NOMO-1 (cell line): ENCODE data around the gene MMS22L.
"Not testable (repeated sequence)": the region's sequence is repeated elsewhere in the genome, so short reads cannot be mapped to it uniquely, and the experiment has no call there.

ENCODE experiments used
- DNase-seq, 2 experiments: peaks; one replicate each; lab custom pipeline; 2025; ENCODE audit not compliant: unreplicated experiment in 2 of 2; lab: John Stamatoyannopoulos, UW

The MMS22L gene

DNA sequence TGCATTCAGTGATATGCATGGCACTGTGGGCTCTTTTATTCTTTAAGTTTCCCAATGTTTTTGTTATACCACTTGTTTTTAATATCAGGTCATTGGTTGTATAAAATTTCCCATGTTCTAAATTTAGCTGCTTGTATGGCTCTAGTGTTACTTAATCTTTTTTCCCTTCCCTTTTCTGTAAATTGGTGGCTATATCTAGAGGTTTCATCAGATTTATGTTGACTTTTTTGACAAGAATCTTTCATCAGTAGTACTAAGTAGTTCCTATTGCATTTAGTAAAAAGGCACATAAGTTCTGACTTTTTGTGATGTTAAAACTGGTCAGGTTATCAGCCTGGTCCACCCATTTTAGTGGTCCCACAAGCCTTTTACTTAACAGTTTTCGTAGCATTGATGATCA is 51.1 kb downstream of the MMS22L start:
- DNase-seq, result peak; percentile 14 to 53

DNA sequence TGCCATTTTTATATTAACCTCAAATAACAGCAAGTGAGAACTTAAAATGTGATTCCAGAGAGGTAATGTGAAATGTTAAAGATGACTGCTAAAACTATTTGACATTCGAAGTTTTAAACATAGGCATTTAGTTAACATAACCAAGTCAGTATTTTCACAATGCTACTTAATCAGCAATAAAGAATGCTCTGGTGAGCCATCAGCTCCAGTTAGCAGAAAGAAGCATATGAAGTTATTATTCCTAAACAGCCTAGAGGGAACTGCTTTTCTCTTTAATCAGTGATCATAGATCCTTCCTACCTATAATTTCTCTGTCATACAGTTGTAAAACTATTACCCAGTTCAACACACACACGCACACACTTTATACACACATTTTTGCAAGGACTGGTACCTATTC is 60.1 kb downstream of the MMS22L start:
- no peak for DNase-seq

DNA sequence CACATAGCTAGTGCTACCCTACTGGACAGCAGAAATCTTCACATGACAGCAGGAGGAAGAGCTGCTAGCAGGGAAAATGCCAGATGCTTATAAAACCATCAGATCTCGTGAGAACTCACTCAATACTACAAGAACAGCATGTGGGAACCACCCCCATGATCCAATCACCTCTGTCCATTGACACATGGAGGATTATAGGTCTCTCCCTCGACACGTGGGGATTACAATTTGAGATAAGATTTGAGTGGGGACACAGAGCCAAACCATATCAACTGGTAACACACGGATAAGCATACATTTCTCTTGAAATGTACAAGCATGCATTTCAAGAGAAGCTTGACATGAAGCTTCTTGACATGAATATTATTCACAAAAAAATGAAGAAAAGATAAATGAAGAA is 64.1 kb downstream of the MMS22L start:
- DNase-seq, result no peak

DNA sequence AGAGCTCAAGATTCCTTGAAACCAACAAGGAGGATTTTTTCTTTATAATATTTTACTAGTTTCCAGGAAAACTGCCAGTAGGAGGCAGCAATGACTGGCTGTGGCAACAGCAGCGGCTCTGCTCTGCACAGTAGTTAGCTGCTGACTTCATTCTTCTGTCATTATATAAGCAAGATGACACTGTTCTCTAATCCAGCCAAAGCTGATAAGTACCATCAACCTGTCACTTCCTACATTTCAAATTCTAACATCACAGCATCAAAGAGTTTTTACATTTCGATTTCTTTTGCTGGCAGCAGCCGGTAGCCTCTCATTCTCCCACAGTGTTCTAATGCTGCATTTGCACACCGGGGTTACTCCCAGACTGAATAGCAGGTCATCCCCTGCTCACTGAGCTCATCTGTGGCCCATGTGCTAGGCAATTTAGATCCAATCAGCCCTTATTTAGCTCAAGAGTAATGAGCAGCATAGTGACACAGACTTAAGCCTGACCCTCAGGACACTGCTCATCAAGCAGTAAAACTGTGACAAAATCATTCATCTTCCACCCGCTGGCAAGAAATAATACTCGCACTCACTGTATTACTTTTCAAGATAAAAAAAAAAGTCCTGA is 67.8 kb downstream of the MMS22L start:
- DNase-seq, result peak; percentile 1 to 26

DNA sequence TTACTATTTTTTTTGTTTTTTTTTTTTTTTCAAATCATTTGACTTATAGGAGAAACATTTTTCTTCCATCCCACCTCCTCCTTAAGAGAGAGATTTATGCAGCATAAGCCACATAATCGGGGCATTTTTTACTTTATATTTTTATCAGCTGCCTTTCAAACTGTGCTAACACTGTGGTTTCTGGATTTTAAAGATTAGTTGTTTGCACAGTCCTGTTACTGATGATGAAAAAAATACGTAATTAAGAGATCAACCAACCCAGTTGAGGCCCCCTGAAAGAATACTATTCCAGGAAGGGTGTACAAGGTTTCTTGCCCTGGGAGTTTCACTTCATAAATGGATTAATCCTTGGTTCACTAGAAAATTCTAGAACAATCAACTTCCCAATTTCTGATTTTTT is 68.3 kb downstream of the MMS22L start:
- DNase-seq, result no peak

DNA sequence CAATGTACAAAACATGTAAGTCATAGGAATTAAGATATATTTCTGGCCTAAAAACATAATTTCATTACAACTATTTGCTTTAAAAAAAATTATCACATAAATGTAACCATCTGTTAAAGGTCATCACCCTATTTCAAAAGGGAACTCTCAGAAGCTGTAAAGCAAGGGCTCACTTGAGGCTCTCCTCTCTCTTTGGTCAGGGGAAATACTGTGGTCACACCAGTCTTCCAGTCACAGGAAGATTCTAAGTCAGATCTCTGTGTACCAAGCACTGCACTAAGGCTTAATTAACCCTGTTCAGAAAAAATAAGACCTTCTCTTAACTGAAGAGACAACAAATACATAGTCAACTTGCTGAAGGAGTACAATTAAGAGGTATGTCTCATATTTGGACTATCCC is 75.6 kb downstream of the MMS22L start:
- DNase-seq, result no peak

DNA sequence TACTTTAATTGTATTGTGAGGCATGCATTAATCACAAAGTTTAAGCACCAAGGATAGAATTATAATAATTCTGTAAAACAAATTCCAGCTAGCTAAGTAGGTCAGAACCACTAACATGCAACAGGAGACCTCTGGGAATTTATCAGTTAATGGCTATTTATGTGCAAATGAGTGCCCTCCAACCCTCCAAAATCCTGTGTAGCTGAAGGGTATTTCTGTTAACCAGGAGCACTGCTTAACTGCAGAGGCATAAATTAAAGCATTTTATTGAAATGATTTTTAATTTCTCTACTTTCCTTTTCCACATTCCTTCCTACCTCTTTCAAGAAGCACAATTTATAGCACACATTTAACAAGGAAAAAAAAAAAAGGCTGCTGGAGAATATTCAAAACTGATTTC is 77.0 kb downstream of the MMS22L start:
- no peak for DNase-seq

DNA sequence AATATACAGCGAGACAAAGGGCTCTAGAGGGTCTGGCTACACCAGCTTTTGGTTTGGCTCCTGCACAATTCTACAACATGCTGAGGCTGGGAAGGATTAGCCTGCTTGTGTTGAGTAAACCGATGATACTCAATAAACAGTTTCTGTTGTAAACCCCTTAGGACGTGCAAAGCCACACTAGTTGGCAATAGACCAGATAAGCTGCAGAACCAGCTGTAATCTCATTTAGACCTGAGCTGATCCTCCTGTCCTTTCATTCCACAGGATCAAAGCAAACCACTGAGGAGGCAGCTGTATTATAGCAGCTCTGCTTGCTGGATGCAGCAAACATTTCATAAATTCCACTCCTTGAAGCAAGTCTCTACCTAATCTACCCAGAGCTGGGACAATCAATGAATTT is 79.7 kb downstream of the MMS22L start:
- DNase-seq, result no peak

DNA sequence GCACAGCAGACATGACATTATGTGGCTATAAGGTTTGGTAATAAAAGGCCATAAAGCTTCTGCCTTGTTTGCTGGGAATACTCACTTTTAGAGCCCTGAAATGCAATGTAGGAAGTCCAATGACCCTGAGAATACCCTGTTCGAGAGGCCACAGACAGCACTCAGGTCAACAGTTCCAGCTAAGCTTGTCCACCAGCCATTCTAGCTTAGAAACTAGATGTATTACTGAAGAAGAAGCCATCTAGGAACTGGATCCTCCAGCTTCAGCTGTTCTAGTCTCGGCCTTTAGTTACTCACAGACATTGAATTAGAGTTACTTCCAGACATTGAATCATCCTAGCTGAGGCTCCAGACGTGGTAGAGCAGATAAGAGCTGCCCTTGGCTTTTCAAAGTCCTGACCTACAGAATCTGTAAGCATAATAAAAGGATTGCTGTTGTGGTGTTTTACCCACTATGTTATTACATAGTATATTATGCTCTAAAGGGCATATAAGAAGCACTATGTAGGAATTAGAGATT is 84.9 kb downstream of the MMS22L start:
- DNase-seq, result no peak

DNA sequence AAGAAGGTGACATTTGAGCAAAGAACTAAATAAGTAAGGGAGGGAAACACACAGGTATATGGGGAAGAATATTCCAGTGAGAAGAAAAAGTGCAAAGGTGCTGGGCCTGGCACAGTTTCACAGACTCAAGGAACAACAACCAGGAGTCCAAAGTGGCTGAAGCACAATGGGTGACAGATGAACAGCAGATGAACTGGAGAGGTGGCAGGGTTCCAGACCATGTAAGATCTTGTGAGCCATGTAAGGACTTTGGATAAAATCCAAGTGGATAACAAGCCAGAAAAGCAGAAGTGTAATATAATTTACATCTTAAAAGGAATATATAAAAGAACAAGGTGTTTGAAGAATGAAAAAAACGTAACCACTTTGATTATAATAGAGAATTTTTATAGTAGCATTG is 87.9 kb downstream of the MMS22L start:
- no peak for DNase-seq

DNA sequence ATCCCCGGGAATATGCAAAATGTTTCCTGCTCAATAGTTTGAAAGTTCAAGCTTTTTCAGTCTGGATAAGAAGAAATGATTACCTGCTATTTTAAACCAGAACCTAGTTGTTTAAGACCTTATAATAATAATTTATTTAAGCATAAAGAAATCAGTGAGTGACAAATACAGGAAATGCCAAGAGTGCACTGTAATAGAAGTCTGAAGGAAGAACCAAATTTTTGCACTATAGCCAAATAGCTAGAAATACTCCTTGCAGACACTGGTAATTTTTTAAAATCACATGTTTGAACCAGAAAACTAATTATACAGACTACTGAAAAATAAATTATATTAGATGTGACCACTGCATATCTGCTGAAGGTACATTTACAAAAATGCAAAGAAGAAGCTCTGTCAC is 93.2 kb downstream of the MMS22L start:
- DNase-seq, result no peak

DNA sequence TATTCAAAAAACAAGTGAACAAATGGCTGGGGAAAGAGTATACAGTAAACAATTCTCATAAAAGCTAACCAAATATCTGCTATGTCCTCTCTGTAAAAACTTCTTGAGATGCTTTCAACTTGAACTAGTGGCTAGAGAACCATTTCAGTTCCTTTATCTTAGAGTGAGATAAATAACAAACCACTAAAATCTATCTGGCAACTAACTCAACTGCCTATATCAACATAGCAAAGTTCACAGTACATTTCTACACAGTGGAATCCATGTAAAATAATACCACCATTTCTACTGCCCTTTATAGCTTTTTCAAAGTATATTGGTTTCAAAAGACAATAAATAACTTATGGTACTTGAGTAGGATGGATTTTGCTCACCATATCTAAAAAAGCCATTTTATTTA is 95.1 kb downstream of the MMS22L start:
- DNase-seq, result no peak

DNA sequence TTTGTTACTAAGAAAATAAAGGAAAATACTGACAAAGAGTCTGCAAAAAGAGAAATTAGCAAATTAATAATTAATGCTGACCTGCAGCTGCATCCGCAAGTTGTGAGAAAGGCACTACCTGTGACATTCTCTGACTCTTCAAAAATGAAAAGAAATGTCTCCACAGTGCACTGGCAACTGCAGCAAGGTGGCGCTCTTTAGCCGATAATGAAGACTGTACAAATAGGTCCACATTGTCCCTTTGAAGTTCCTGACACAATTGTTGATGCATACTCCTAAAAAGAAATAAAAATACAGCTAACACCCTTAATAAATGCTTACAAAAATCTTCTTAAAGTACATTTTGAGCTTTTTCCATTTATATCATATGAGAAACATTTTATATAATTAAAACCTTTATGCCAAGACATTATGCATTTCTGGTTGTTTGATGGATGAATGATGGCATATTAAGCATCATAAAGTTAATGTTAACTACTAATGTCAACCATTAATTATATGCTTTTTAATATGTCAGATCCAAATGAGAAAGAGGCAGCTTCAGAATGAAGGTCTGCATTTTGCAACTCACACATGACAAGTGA is 96.5 kb downstream of the MMS22L start:
- peak in 1 of 2 experiments; percentile 48 for DNase-seq

DNA sequence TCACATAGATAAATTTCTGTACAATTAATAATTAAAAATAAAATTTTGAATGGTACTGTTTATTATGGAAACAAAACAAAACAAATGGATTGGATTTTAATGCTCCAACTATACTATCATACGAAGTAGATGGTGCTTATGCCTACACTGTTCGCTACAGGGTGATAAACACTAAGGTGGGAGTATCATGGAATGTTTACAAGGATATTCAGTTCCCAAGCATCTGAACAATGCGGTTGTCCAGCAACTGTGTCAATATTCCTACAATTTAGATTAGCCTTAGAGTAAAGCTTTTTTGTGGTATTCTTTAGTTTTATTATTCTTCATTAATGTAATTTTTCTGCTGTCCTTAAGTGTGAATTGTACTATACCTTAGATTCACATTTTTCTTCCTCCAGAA is 105.1 kb downstream of the MMS22L start:
- DNase-seq, result no peak

DNA sequence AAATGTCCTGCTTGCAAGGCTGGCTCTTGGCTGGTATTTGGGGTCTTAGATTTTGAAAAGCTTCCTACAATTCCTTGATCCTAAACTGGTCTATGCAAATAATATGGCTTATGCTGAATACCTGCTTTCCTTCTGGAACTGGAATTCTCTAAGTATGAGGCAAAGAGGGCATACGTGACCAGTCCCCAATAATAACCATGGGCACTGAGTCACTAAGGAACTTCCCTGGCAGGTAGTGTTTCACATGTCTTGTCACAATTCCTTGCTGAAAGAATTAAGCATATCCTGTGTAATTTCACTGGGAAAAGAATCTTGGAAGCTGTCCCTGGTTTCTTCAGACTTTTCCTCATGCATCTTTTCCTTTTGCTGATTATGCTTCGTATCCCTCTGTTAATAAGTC is 106.5 kb downstream of the MMS22L start:
- DNase-seq, result no peak

DNA sequence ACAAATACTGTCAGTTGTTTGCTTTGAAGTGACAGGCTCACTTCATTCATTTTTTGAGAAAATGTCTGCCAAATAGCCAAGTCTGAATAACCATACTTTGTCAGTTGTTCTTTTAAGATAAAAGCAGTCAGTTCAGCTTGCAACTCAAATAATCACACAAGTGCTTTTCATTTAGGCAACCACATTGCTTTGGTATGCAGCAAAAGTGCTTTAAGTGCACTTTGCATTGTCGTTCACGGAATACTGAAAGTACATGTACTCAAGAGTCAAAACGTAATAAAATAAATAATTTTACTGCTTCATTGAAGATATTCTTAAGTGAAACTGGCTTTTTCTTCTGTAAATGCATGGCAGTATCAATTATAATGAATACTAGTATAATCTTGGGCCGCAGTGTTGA is 107.2 kb downstream of the MMS22L start:
- no peak for DNase-seq

DNA sequence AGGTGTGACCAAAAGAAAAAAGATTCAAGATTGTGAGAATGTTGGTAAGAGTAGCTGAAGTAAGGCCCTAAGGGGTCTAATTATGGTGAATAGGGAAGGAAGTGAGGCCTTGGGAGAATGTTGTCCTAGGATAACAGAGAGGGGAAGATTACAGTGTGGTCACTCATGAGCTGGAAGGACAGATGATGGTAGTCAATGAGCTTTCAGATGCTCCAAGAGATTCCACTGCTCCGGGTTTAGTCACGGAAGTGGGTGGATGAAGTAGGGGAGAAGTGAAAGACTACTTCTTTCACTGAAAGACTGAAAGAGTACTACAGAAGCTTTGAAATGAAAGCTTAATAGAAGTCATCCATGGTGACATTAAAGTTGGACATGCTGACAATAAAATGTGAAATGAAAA is 108.5 kb downstream of the MMS22L start:
- DNase-seq, result no peak

DNA sequence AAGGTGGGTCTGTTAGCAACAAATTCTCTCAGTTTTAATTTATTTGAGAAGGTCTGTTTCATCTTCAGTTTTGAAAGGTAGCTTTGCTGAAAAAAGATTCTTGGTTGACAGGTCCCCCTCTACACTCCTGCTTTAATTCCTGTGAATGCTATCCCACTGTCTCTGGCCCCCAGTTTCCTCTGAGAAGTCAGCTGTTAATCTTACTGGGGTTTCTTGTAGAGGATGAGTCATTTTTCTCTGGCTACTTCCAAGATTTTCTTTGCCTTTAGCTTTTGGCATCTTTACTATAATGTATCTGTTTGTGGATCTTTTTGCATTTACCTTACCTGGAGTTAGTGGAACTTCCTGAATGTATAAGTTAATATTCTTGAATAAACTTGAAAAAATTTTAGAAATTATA is 122.7 kb downstream of the MMS22L start:
- no peak for DNase-seq

DNA sequence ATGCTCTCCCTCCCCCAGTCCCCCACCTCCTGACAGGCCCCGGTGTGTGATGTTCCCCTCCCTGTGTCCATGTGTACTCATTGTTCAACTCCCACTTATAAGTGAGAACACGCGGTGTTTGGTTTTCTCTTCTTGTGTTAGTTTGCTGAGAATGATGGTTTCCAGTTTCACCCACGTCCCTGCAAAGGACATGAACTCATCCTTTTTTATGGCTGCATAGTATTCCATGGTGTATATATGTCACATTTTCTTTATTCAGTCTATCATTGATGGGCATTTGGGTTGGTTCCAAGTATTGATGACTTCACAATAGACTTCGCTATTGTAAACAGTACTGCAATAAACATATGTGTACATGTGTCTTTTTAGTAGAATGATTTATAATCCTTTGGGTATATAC is 127.6 kb downstream of the MMS22L start:
- DNase-seq, result not testable (repeated sequence)

DNA sequence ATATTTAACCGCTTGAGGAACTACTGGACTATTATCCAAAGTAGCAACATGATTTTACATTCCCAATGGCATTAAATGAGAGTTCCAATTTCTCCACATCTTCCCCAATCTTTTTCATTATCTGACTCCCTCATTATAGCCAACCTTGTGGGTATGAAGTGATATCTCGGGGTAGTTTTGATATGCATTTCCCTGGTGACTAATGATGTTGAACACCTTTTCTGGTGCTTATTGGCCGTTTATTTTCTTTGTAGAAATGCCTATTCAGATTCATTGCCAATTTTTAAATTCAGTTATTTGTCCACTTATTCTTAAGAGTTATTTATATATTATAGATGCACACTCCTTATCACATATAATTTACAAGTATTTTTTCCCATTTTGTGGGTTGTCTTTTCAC is 129.0 kb downstream of the MMS22L start:
- DNase-seq, result no peak

DNA sequence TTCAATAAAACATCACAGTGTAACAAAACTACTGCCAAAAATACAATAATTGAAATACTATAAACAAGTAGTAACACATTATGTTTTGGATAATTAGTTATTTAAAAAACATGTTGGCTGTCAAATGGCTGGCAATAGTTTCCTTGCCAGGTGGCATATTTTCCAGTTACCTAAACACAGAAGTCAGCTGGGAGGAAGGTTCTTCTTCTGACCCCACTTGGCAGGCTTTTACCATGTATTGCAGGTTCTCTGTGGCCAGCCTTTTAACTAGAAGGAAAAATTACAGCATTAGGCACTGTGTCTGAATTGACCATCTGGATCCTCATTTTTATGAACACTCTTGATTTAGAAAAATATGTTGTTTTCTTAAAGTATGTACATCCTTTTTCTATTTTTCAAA is 131.4 kb downstream of the MMS22L start:
- DNase-seq, result no peak

DNA sequence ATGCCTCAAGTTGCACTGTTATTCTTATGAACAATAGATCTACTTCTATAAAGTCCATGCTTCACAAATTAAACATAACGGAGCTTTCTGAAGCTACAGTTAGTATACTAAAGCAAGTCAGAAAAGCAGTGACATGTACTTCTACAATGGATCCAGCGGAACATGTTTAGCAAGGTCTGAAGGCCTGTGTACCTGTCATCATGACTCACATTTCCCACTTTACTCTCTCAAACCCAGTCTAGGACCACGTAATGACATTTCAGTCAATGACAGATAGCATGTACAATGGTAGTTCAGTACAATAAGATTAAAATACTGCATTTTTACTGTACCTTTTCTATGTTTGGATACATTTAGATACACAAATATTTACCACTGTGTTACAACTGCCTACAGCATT is 132.1 kb downstream of the MMS22L start:
- no peak for DNase-seq

DNA sequence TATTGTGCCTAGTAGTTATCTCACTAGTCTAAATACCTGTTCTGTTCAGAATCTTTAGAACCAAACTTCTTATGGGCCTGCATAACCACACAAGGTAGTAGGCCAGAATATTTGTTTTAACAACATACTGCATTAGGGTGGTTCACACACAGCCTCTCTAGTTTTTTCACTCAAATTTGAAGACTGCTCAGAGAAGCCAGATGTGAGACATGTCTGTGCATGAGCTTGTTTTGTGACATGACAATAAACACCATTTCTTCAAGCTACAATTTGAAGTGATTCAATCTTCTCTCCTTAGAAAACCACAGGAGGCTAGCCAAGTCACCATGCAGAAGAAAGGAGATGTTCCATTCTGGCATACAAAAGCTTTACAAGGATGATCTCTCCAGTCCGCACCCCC is 135.6 kb downstream of the MMS22L start:
- no peak for DNase-seq
